Cardiac muscle cell (in vitro differentiated cells and primary cell): Measurements from ENCODE around the gene CCDC167. TPM values are rescaled to one million over a fixed set of nuclear protein-coding genes. Genes with fewer than 3 reads are reported as not detected.

ENCODE experiments used
- DNase-seq, 2 donors: peaks; one replicate each; pipeline versions ENCODE4 v3.0.0 to v3.0.0-alpha.2; 2010 to 2017; ENCODE audit warnings: low read depth in 1 of 2, low spot score in 1 of 2
- H3K27ac ChIP-seq: fragments of 200-600 bp; sonication (generic); 2 replicates; pipeline ENCODE4 v1.5.1; 2016
- H3K27me3 ChIP-seq: fragments of 200-600 bp; sonication (generic); 2 replicates; pipeline ENCODE4 v1.6.0; 2016; ENCODE audit warnings: control low read depth
- H3K36me3 ChIP-seq: fragments of 200-600 bp; sonication (generic); 2 replicates; pipeline ENCODE4 v1.5.1; 2016; ENCODE audit warnings: control low read depth
- H3K4me1 ChIP-seq: fragments of 200-600 bp; sonication (generic); 2 replicates; pipeline ENCODE4 v1.8.1; 2017; ENCODE audit warnings: low read depth, mild to moderate bottlenecking, mixed run types
- H3K4me3 ChIP-seq: fragments of 200-600 bp; sonication (generic); 2 replicates; pipeline ENCODE4 v1.5.1; 2016; ENCODE audit warnings: mild to moderate bottlenecking
- H3K9me3 ChIP-seq: fragments of 200-600 bp; sonication (generic); 2 replicates; pipeline ENCODE4 v1.5.1; 2017; ENCODE audit warnings: low read depth, mild to moderate bottlenecking, control low read depth
- CTCF ChIP-seq: IDR thresholded peaks from 2 replicates; pipeline ENCODE4 v1.5.1; 2012; ENCODE audit warnings: low read depth, mild to moderate bottlenecking, low read length
- polyA plus RNA-seq: library from polyadenylated mRNA; unstranded; fragments of >200 nt; fragmentation: Nextera tagmentation; extraction: Ambion mirVana; gene quantifications from 2 replicates; pipeline ENCODE4 v1.2.1, GENCODE V29; 2016
- total RNA-seq: library from RNA; depleted of rRNA; stranded (reverse); fragments of >200 nt; gene quantifications from 2 replicates; pipeline ENCODE4 v1.2.3, GENCODE V29; 2016

Gene CCDC167
- total and polyA plus RNA-seq, 2 experiments from 2014 or later: 48.5 to 99.2 TPM

- DNase-seq: no peak
- no peak for TF ChIP-seq CTCF
These were observed 8.2 kb upstream of the CCDC167 start for GRCh38 chr6:37507690-37508421.

GRCh38 chr6:37507077-37507476 is 7.4 kb upstream of the CCDC167 start:
- Histone ChIP-seq H3K4me1 (no peaks in the 10 kb centered on the region), H3K27me3 (peaks cover 11% of the 10 kb centered on the region), H3K9me3 (no peaks in the 10 kb centered on the region), H3K27ac (no peak overlapping the region), H3K36me3 (no peaks in the 10 kb centered on the region), H3K4me3 (no peak overlapping the region)
- DNase-seq: no peak
- no peak for TF ChIP-seq CTCF

More at GRCh38 chr6:37507690-37508421, 8.2 kb upstream of the CCDC167 start:
- no peaks in the 10 kb centered on the region for H3K9me3 ChIP-seq
- peaks cover 19% of the 10 kb centered on the region for H3K27me3 ChIP-seq
- no peak overlapping the region for H3K27ac ChIP-seq
- H3K36me3 ChIP-seq: no peaks in the 10 kb centered on the region
- peaks cover 3% of the 10 kb centered on the region for H3K4me1 ChIP-seq
- H3K4me3 ChIP-seq: no peak overlapping the region

GRCh38 chr6:37506479-37506878 is 6.8 kb upstream of the CCDC167 start:
- Histone ChIP-seq H3K4me1 (no peaks in the 10 kb centered on the region), H3K9me3 (no peaks in the 10 kb centered on the region), H3K27ac (no peak overlapping the region), H3K4me3 (no peak overlapping the region), H3K36me3 (no peaks in the 10 kb centered on the region), H3K27me3 (peaks cover 5% of the 10 kb centered on the region)
- DNase-seq: no peak
- TF ChIP-seq CTCF: no peak

- no peak for TF ChIP-seq CTCF
- H3K4me1 ChIP-seq: no peaks in the 10 kb centered on the region
- no peak for DNase-seq
- no peaks in the 10 kb centered on the region for H3K36me3 ChIP-seq
- no peaks in the 10 kb centered on the region for H3K9me3 ChIP-seq
- no peak overlapping the region for H3K27ac ChIP-seq
- no peaks in the 10 kb centered on the region for H3K27me3 ChIP-seq
- no peak overlapping the region for H3K4me3 ChIP-seq
These were observed 4.3 kb upstream of the CCDC167 start for GRCh38 chr6:37504024-37504423.

GRCh38 chr6:37503309-37503965 is 3.7 kb upstream of the CCDC167 start:
- Histone ChIP-seq H3K9me3 (no peaks in the 10 kb centered on the region), H3K4me3 (no peak overlapping the region), H3K27ac (no peak overlapping the region), H3K27me3 (no peaks in the 10 kb centered on the region), H3K4me1 (no peaks in the 10 kb centered on the region), H3K36me3 (no peaks in the 10 kb centered on the region)
- no peak for TF ChIP-seq CTCF
- DNase-seq: no peak
